K562 (cell line): Measurements from ENCODE around the gene KIF3B. TPM values are rescaled to one million over a fixed set of nuclear protein-coding genes. Genes with fewer than 3 reads are reported as not detected.

ENCODE experiments used
- ATAC-seq: fragments of 200-7000 bp; cut with Tn5 transposase; 3 replicates; pipeline ENCODE4 v1.9.1; 2020; ENCODE audit warnings: moderate library complexity
- BruUV-seq: library from RNA; stranded (reverse); fragments of 400-500 nt; replicated peaks from 2 replicates; lab custom pipeline; 2021; lab: Mats Ljungman, UMichigan
- CTCF ChIA-PET: fragments of 300-600 bp; formaldehyde crosslinking; extraction: SDS; loops from one replicate; lab custom pipeline; 2021; ENCODE audit warnings: low intra/inter-chr PET ratio; lab: Yijun Ruan, JAX
- POLR2A ChIA-PET: fragments of 300-600, 350-650 bp; sonication (Branson Sonifier 250); formaldehyde crosslinking; extraction: SDS; loops from one replicate; lab custom pipeline; 2021; ENCODE audit warnings: antibody characterized with exemption, inconsistent platforms; lab: Yijun Ruan, JAX
- DNase-seq, 4 experiments: peaks; one replicate each; pipeline versions ENCODE4 v3.0.0 to v3.0.0-alpha.2; 2011 to 2018; ENCODE audit warnings: low spot score in 3 of 4, mixed read lengths in 3 of 4; ENCODE audit errors: extremely low read depth in 1 of 4
- FAIRE-seq: peaks from 2 replicates; lab custom pipeline; 2011; peaks lifted over from hg19 to GRCh38; lab: Jason Lieb, UNC
- H2AFZ ChIP-seq: 2 replicates; pipeline ENCODE4 v1.6.0; 2011; ENCODE audit warnings: low read depth, low read length, control low read depth, inconsistent platforms
- H3K27ac ChIP-seq: fragments of 200-600 bp; 3 replicates; pipeline ENCODE4 v1.8.0; 2011; ENCODE audit warnings: low read depth, mild to moderate bottlenecking, control low read depth, inconsistent platforms, low read length, moderate library complexity, mixed read lengths; ENCODE audit errors: extremely low read depth
- H3K27me3 ChIP-seq, 2 experiments: fragments of 300-600 bp in 1 of 2; 2 replicates in 1 of 2; 3 replicates in 1 of 2; pipeline versions ENCODE4 v1.6.0 to v1.8.0; 2011; ENCODE audit warnings: inconsistent platforms in 2 of 2, low read length in 2 of 2, mild to moderate bottlenecking in 1 of 2, mixed read lengths in 1 of 2, moderate library complexity in 1 of 2; ENCODE audit not compliant: control insufficient read depth in 2 of 2, insufficient read depth in 2 of 2
- H3K36me3 ChIP-seq: fragments of 300-600 bp; 3 replicates; pipeline ENCODE4 v1.8.0; 2011; ENCODE audit warnings: mild to moderate bottlenecking, low read length, inconsistent platforms; ENCODE audit not compliant: control insufficient read depth, insufficient read depth
- H3K4me1 ChIP-seq, 2 experiments: fragments of 200-600 bp in 1 of 2; replicated peaks in 1 of 2; 2 replicates in 1 of 2; 3 replicates in 1 of 2; pipeline versions ENCODE4 v1.5.1 to v1.8.0; 2011; ENCODE audit warnings: inconsistent platforms in 2 of 2, low read length in 2 of 2, mild to moderate bottlenecking in 1 of 2, mixed read lengths in 1 of 2, moderate library complexity in 1 of 2; ENCODE audit not compliant: control insufficient read depth in 2 of 2, insufficient read depth in 2 of 2
- H3K4me2 ChIP-seq: 2 replicates; pipeline ENCODE4 v1.6.1; 2011; ENCODE audit warnings: low read length, control low read depth, inconsistent platforms, mixed read lengths; ENCODE audit not compliant: insufficient read depth
- H3K4me3 ChIP-seq: fragments of 200-600 bp; sonication (generic), shearing (Covaris generic); 2 replicates; pipeline ENCODE4 v1.5.1; 2016; ENCODE audit warnings: control low read depth, inconsistent platforms
- H3K79me2 ChIP-seq: fragments of 200-600 bp; 3 replicates; pipeline ENCODE4 v1.8.0; 2011; ENCODE audit warnings: low read length, inconsistent platforms; ENCODE audit not compliant: control insufficient read depth, insufficient read depth
- H3K9ac ChIP-seq, 2 experiments: 2 replicates each; pipeline versions ENCODE4 v1.6.0 to v1.6.1; 2011; ENCODE audit warnings: low read depth in 2 of 2, low read length in 2 of 2, control low read depth in 1 of 2, inconsistent platforms in 1 of 2, mild to moderate bottlenecking in 1 of 2, mixed read lengths in 1 of 2; ENCODE audit not compliant: insufficient read depth in 1 of 2
- H3K9me1 ChIP-seq: one replicate; pipeline ENCODE4 v1.6.0; 2011; ENCODE audit warnings: inconsistent platforms, mild to moderate bottlenecking, low read length, moderate library complexity; ENCODE audit not compliant: control insufficient read depth, insufficient read depth
- H3K9me3 ChIP-seq: replicated peaks from 2 replicates; pipeline ENCODE4 v1.5.1; 2011; ENCODE audit warnings: low read depth, low read length, inconsistent platforms; ENCODE audit not compliant: control insufficient read depth, insufficient read depth
- H4K20me1 ChIP-seq: replicated peaks from 2 replicates; pipeline ENCODE4 v1.6.1; 2011; ENCODE audit warnings: low read length, inconsistent platforms, mixed read lengths; ENCODE audit not compliant: control insufficient read depth, insufficient read depth
- CBFA2T2 ChIP-seq: fragments of 450-650 bp; conservative IDR thresholded peaks from 2 replicates; pipeline ENCODE4 v1.6.1; 2017; ENCODE audit warnings: mild to moderate bottlenecking
- E2F8 ChIP-seq: fragments of 450-650 bp; IDR thresholded peaks from 2 replicates; pipeline ENCODE4 v1.7.1; 2018; ENCODE audit warnings: mild to moderate bottlenecking, low read depth; ENCODE audit not compliant: partially characterized antibody
- E4F1 ChIP-seq: fragments of 250-450 bp; sonication (Bioruptor Pico); IDR thresholded peaks from 2 replicates; pipeline ENCODE4 v1.5.0; 2021; ENCODE audit warnings: mild to moderate bottlenecking, borderline replicate concordance
- HLTF ChIP-seq: fragments of 450-650 bp; IDR thresholded peaks from 2 replicates; pipeline ENCODE4 v1.6.1; 2016
- KLF16 ChIP-seq: IDR thresholded peaks from 2 replicates; pipeline ENCODE4 v1.6.1; 2016; ENCODE audit warnings: antibody characterized with exemption
- RAD51 ChIP-seq: fragments of 450-650 bp; IDR thresholded peaks from 2 replicates; pipeline ENCODE4 v1.7.1; 2016; ENCODE audit warnings: low read depth, mild to moderate bottlenecking, borderline replicate concordance
- RB1 ChIP-seq: fragments of 450-650 bp; IDR thresholded peaks from 2 replicates; pipeline ENCODE4 v1.6.1; 2017; ENCODE audit warnings: low read depth, mild to moderate bottlenecking
- RBM14 ChIP-seq: fragments of 200-400 bp; formaldehyde crosslinking; IDR thresholded peaks from 2 replicates; pipeline ENCODE4 v1.6.1; 2018; ENCODE audit warnings: low read depth, mild to moderate bottlenecking, low read length, moderate library complexity, borderline replicate concordance; ENCODE audit not compliant: insufficient read depth
- ZNF583 ChIP-seq: fragments of 250-450 bp; sonication (Bioruptor Pico); IDR thresholded peaks from 2 replicates; pipeline ENCODE4 v1.4.0; 2020
- ZNF668 ChIP-seq: fragments of 250-450 bp; sonication (Bioruptor Pico); IDR thresholded peaks from 2 replicates; pipeline ENCODE4 v1.8.0; 2022; ENCODE audit warnings: mild to moderate bottlenecking, inconsistent platforms
- ZNF740 ChIP-seq, 3 experiments: fragments of 200-800 bp in 1 of 3; sonication (Bioruptor generic) in 1 of 3; sonication (generic) in 1 of 3; formaldehyde crosslinking in 1 of 3; IDR thresholded peaks; 2 replicates each; pipeline versions ENCODE4 v1.6.1 to v1.8.0; 2016 to 2022; ENCODE audit warnings: mild to moderate bottlenecking in 2 of 3, missing compliant biosample characterization in 2 of 3, missing genetic modification characterization in 2 of 3, missing genetic modification reagents in 1 of 3
- ZNF785 ChIP-seq: fragments of 250-450 bp; sonication (Bioruptor Pico); IDR thresholded peaks from 2 replicates; pipeline ENCODE4 v1.4.0; 2020; ENCODE audit warnings: mild to moderate bottlenecking
- WGBS: fragments of 100-300 bp; shearing (Covaris generic); methylation state at CpG from one replicate; pipeline ENCODE4 v1.1.6; 2016; ENCODE audit warnings: low coverage, mixed read lengths; ENCODE audit not compliant: insufficient coverage; ENCODE audit errors: missing lambda C conversion rate; 5-methylcytosine and 5-hydroxymethylcytosine counted together
- in situ Hi-C: fragments of 300-500 bp; cut with MboI; formaldehyde crosslinking; loops from 4 replicates; pipeline ENCODE4 v1.15.0; 2018; ENCODE audit warnings: inconsistent platforms, mixed read lengths
- intact Hi-C: fragments of 100-400 bp; cut with micrococcal nuclease; formaldehyde crosslinking; loops from 2 replicates; pipeline ENCODE4 v1.14.2; 2022
- polyA plus RNA-seq, 8 experiments: library from polyadenylated mRNA; depleted of rRNA in 4 of 8; stranded (reverse) in 5 of 8; unstranded in 3 of 8; fragments of >200 nt; fragmentation: Nextera tagmentation in 2 of 8; fragmentation: Illumina TruSeq in 1 of 8; extraction: Ambion mirVana in 2 of 8; extraction: Trizol in 1 of 8; gene quantifications; 2 replicates each; pipeline versions ENCODE4 v1.2.1 to v1.2.3, GENCODE V29; 2011 to 2014; ENCODE audit warnings: inconsistent platforms in 1 of 8, missing spikeins in 1 of 8
- total RNA-seq, 7 experiments: library from RNA; depleted of rRNA in 6 of 7; stranded (reverse); fragments of >200 nt in 6 of 7; fragmentation: Illumina TruSeq in 2 of 7; extraction: Trizol in 2 of 7; gene quantifications; 2 replicates each; pipeline versions ENCODE4 v1.2.1 to v1.2.3, GENCODE V29; 2011 to 2021; ENCODE audit warnings: low replicate concordance in 1 of 7

The KIF3B gene
- total and polyA plus RNA-seq, 9 of the 15 experiments (the other 6 are each of a cell fraction or from before 2014, with no cell fraction given), result 2.9 to 12.3 (median 8.6) TPM

GRCh38 chr20:32261644-32262043, 15.8 kb upstream of the KIF3B start:
- Histone ChIP-seq H3K79me2 (no peaks in the 10 kb centered on the region), H4K20me1 (no peaks in the 10 kb centered on the region), H3K36me3 (no peaks in the 10 kb centered on the region), H2AFZ (no peak overlapping the region), H3K9ac (no peak overlapping the region), H3K4me1 (no peaks in the 10 kb centered on the region), H3K27ac (no peak overlapping the region), H3K27me3 (no peaks in the 10 kb centered on the region), H3K9me1 (no peaks in the 10 kb centered on the region), H3K4me2 (no peak overlapping the region), H3K4me3 (no peak overlapping the region), H3K9me3 (no peaks in the 10 kb centered on the region)
- no TSS peak for BruUV-seq
- intact Hi-C loops (no loop called here), in situ Hi-C loops (no loop called here)
- POLR2A ChIA-PET, result interaction anchor here (0.9 to 1.3 kb wide), 2 partner anchors 9 to 24 kb away, joined by 3 to 4 read pairs; no protein-coding TSS in a partner anchor
- DNase-seq (no peak), FAIRE-seq (no peak), ATAC-seq (no peak)
- no peak for TF ChIP-seq RB1
- TF ChIP-seq E2F8, result no peak
- TF ChIP-seq ZNF583 (CRISPR knock-in tag), result no peak
- TF ChIP-seq ZNF740 (CRISPR knock-in tag; IDR thresholded peaks at IDR 0.05), result no peak
- TF ChIP-seq ZNF740 (tag; IDR thresholded peaks at IDR 0.05), result no peak
- TF ChIP-seq RBM14, result no peak
- TF ChIP-seq RAD51, result no peak
- TF ChIP-seq KLF16, result no peak
- TF ChIP-seq ZNF785 (CRISPR knock-in tag), result no peak
- no peak for TF ChIP-seq E4F1 (CRISPR knock-in tag)
- TF ChIP-seq HLTF, result no peak
- TF ChIP-seq ZNF668, result no peak
- no peak for TF ChIP-seq CBFA2T2
- 28% methylated on average over 2 of the region's 2 CpGs for WGBS
- CTCF ChIA-PET, result no interaction called here
